H1 (cell line): ENCODE results near the gene KRTAP20-3.

Source experiments
- EZH2 ChIP-seq: fragments of 200-600 bp; sonication (generic); IDR thresholded peaks from 2 replicates; pipeline ENCODE4 v1.7.1; 2012; ENCODE audit warnings: low read depth, mild to moderate bottlenecking, moderate library complexity, low read length, inconsistent platforms; ENCODE audit not compliant: severe bottlenecking
- JUN ChIP-seq: IDR thresholded peaks from 2 replicates; pipeline ENCODE4 v1.6.1; 2011; ENCODE audit warnings: low read depth, mild to moderate bottlenecking, improper control_type of control experiment, low read length
- POLR2A ChIP-seq, 2 experiments: IDR thresholded peaks; 1 replicate in 1 of 2; 2 replicates in 1 of 2; pipeline ENCODE4 v1.6.1; 2011; ENCODE audit warnings: low read depth in 2 of 2, low read length in 2 of 2, mild to moderate bottlenecking in 2 of 2; ENCODE audit errors: control extremely low read depth in 1 of 2
- SP1 ChIP-seq: IDR thresholded peaks from 2 replicates; pipeline ENCODE4 v1.6.1; 2011; ENCODE audit warnings: low read depth, low read length
- TEAD4 ChIP-seq: IDR thresholded peaks from 2 replicates; pipeline ENCODE4 v1.6.1; 2012; ENCODE audit warnings: low read depth, low read length, inconsistent platforms, mixed read lengths
- TF ChIP-seq, protein P1 (sequence below), 3 experiments: IDR thresholded peaks; 1 replicate in 2 of 3; 2 replicates in 1 of 3; pipeline versions ENCODE4 v1.5.1 to v1.6.1; 2011; ENCODE audit warnings: low read length in 3 of 3, mild to moderate bottlenecking in 3 of 3, inconsistent platforms in 2 of 3, low read depth in 1 of 3, moderate library complexity in 1 of 3; ENCODE audit not compliant: insufficient read depth in 1 of 3; ENCODE audit errors: control extremely low read depth in 1 of 3
- TF ChIP-seq, protein P2 (sequence below): IDR thresholded peaks from 2 replicates; pipeline ENCODE4 v1.6.1; 2012; ENCODE audit warnings: inconsistent platforms

DNA sequence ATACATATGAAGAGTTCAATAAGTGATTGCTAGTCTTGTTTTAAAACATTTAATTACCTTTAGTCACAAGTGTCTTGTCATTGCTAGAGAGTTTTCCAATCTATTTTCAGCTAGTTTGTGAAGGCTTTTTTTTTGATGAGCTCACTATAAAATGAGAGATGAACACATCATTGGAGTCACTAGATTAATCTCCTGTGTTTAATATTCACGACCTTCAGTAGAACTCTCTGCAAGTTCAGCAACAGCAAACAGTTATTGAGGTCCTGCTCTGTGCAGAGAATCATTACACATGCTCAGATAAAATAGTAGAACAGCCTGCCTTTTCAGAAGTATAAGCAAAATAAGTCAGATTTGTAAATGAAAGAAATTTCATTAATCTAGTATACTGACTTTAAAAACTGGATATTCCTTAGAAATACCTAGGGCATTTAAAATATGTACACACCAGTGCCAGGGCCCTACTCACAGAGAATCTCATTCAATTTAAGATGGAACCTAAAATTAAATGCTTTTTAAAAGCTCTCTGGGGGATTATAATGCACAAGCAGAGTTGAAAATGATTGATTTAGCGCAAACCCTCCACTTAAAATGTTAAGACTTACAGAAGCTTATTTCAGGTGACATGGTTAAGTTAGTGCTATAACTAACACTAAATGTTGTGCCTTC, 30.5 kb downstream of the KRTAP20-3 start:
- TF ChIP-seq POLR2A (IDR thresholded peaks at IDR 0.05; ENCODE audit: control extremely low read depth in 1 of 2, low read depth in 2 of 2, low read length in 2 of 2) = no peak
- TF ChIP-seq, protein P1, sequence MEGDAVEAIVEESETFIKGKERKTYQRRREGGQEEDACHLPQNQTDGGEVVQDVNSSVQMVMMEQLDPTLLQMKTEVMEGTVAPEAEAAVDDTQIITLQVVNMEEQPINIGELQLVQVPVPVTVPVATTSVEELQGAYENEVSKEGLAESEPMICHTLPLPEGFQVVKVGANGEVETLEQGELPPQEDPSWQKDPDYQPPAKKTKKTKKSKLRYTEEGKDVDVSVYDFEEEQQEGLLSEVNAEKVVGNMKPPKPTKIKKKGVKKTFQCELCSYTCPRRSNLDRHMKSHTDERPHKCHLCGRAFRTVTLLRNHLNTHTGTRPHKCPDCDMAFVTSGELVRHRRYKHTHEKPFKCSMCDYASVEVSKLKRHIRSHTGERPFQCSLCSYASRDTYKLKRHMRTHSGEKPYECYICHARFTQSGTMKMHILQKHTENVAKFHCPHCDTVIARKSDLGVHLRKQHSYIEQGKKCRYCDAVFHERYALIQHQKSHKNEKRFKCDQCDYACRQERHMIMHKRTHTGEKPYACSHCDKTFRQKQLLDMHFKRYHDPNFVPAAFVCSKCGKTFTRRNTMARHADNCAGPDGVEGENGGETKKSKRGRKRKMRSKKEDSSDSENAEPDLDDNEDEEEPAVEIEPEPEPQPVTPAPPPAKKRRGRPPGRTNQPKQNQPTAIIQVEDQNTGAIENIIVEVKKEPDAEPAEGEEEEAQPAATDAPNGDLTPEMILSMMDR (IDR thresholded peaks at IDR 0.05; ENCODE audit: control extremely low read depth in 1 of 3, insufficient read depth in 1 of 3, low read depth in 1 of 3, low read length in 3 of 3) = no peak
- TF ChIP-seq, protein P2, sequence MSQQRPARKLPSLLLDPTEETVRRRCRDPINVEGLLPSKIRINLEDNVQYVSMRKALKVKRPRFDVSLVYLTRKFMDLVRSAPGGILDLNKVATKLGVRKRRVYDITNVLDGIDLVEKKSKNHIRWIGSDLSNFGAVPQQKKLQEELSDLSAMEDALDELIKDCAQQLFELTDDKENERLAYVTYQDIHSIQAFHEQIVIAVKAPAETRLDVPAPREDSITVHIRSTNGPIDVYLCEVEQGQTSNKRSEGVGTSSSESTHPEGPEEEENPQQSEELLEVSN = no peak
- TF ChIP-seq JUN = no peak
- no peak for TF ChIP-seq EZH2
- TF ChIP-seq SP1 = no peak
- TF ChIP-seq TEAD4 = no peak
